GDM1 (cell line): ENCODE data around the gene ZFAND4.
"Not testable (repeated sequence)": the region's sequence is repeated elsewhere in the genome, so short reads cannot be mapped to it uniquely, and the experiment has no call there.

Experiments
- DNase-seq: peaks from one replicate; lab custom pipeline; 2025; lab: John Stamatoyannopoulos, UW

Gene ZFAND4

GRCh38 chr10:45672181-45673073 is at the start of gene ZFAND4:
Gene ZFAND4 (minus strand): TSS chr10:45672772. CDS start chr10:45663725, 9,047 bp downstream.
- peak; percentile 60 for DNase-seq

DNA sequence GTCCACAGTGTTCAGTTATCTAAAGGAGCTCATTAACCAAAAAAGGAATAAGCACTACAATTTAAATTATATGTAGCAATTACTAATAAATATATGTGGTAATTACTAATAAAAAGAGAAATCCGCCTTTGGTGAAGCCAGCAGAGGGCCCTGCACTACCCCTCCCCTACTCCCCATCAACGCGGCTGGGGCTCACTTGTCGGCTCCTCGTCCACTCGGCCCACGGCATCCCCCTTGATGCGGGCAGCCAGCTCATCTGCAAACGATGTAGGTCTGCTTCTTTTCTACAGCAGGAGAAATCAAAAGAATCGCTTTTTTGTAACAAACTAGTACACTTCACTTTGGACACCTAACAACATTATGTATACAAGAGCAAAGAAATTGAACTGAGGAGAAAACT is 48.9 kb upstream of the ZFAND4 start:
- DNase-seq, result not testable (repeated sequence)

- DNase-seq, result not testable (repeated sequence)
Observed at GRCh38 chr10:45717642-45718041, 45.1 kb upstream of the ZFAND4 start.

DNA sequence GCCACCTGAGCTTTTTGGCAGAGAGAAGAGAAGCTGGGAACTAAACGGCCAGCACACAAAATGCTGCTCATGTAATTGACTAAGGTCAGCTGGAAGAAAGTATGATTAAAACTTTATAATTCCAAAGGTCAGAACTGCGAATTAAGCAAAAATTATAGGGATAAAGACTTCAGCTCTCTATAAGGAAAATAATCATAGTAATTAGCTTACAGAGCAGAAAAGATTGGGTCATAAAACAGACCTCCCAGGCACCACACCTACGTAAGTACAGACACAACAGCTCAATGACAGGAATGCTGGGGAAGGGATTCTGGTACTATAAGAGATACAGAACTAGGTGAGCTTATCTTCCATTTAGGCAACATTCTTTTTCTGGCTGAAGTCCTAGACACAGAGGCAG is 44.5 kb upstream of the ZFAND4 start:
- DNase-seq, result not testable (repeated sequence)

DNA sequence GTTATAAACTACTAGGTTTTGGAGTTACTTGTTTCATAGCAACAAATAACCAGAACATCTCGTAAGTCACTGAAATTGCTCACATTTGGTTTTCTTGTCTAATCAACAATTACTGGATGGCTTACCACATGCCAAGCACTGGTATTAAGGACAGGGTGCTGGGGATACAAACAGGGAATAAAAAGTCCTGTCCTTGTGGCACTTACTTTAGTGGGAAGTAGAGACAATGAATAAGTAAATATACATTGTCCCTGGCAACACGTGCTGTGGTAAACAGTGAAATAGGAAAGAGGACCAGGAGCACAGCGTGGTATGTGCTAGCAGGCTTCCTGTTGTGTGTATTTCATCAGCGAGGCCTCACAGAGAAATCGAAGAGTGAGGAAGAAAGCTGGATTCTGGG is 38.7 kb upstream of the ZFAND4 start:
- not testable (repeated sequence) for DNase-seq

- DNase-seq, result not testable (repeated sequence)
Observed at GRCh38 chr10:45710200-45710796, 37.7 kb upstream of the ZFAND4 start.

GRCh38 chr10:45678467-45678866 is 5.9 kb upstream of the ZFAND4 start:
- not testable (repeated sequence) for DNase-seq

GRCh38 chr10:45675388-45675787 is 2.8 kb upstream of the ZFAND4 start:
- no peak for DNase-seq

GRCh38 chr10:45673074-45673648 is 589 bp upstream of the ZFAND4 start:
- no peak for DNase-seq

DNA sequence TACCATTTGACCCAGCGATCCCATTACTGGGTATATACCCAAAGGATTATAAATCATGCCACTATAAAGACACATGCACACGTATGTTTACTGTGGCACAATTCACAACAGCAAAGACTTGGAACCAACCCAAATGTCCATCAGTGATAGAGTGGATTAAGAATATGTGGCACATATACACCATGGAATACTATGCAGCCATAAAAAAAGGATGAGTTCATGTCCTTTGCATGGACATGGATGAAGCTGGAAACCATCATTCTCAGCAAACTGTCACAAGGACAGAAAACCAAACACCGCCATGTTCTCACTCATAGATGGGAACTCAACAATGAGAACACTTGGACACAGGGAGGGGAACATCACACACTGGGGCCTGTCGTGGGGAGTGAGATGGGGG is 1.3 kb downstream of the ZFAND4 start:
- not testable (repeated sequence) for DNase-seq

DNA sequence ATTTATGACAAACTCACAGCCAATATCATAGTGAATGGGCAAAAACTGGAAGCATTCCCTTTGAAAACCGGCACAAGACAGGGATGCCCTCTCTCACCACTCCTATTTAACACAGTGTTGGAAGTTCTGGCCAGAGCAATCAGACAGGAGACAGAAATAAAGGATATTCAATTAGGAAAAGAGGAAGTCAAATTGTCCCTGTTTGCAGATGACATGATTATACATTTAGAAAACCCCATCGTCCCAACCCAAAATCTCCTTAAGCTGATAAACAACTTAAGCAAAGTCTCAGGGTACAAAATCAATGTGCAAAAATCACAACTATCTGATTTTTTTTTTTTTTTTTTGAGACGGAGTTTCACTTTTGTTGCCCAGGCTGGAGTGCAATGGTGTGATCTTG is 2.7 kb downstream of the ZFAND4 start:
- not testable (repeated sequence) for DNase-seq

GRCh38 chr10:45660876-45661411 is 11.6 kb downstream of the ZFAND4 start:
- no peak for DNase-seq

- no peak for DNase-seq
Observed at GRCh38 chr10:45657033-45657926, 15.3 kb downstream of the ZFAND4 start.

DNA sequence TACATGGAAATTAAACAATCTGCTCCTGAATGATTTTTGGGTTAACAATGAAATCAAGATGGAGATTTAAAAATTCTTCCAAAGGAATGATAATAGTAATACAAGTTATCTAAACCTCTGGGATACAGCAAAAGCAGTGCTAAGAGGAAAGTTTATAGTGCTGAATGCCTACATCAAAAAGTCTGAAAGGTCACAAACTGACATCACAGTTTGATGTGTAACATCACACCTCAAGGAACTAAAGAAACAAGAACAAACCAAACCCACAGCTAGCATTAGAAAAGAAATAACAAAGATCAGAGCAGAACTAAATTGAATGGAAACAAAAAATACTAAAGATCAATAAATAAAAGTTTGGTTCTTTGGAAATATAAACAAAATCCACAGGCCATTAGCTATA is 17.4 kb downstream of the ZFAND4 start:
- DNase-seq, result no peak

DNA sequence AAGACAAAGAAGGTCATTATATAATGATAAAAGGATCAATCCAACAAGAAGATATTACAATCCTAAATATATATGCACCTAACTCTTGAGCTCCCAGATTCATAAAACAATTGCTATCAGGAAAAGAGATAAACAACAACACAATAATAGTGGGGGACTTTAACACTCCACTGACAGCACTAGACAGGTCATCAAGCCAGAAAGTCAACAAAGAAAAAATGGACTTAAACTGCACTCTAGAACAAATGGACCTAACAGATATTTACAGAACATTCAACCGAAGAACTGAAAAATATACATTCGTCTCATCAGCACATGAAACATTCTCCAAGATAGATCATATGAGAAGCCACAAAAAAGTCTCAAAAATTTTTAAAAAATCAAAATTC is 17.8 kb downstream of the ZFAND4 start:
- not testable (repeated sequence) for DNase-seq

DNA sequence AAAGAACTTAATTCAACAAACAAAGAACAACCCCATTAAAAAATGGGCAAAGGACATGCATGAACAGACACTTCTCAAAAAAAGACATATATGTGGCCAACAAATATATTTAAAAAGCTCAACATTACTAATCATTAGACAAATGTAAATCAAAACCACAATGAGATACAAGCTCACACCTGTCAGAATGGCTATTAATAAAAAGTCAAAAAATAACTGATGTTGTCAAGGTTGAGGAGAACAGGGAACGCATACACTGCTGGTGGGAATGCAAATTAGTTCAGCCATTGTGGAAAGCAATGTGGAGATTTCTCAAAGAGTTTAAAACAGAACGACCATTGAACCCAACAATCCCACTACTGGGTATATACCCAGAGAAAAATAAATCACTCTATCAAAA is 19.1 kb downstream of the ZFAND4 start:
- DNase-seq, result no peak

- DNase-seq, result no peak
Observed at GRCh38 chr10:45652511-45652910, 20.1 kb downstream of the ZFAND4 start.

- DNase-seq, result no peak
Observed at GRCh38 chr10:45649296-45649695, 23.3 kb downstream of the ZFAND4 start.

DNA sequence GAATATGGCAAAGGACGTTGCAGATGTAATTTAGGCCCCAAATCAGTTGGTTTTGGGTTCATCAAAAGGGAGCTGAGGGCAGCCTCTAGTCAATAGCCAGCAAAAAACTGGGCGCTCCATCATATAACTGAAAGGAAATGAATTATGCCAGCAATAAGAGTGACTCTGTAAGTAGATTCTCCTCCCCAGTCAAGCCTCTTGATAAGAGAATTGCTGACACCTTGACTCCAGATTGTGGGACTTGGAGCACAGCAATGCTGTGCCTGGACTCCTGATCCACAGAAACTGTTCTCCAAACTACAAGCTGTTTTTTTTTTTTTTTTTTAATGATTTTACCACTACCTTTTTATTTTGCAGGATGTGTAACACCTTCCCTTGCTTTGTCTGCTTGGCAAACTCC is 25.5 kb downstream of the ZFAND4 start:
- DNase-seq, result no peak

DNA sequence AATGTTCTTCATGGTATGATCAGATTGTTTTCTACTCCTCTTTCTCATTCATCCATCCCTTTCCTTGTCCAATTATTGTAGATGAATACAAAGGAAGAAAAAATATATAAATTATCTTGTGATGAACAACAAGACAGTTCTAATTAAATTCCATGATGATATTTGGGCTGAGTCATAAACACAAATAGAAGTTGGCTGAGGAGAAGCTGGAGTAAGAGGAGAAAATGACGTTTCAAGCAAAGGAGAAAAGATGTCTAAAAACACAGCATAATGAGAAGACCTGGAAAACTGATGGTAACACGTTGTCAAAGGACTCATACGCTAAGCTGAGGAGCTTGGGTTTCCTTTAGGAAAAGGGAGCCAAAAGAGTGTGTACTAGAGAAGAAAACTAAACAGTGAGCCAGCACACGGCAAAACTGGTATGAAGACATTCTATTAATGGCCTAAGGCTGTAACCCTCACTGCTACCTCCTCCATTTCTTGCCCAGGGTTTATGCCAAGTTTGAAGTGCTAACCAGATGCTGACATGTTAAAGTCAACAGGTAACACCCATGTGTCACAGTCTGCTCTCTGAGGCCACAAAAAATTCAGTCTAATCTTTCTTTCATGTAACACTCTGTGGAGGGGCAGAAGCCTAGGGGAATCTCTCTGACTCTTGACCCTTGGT is 26.1 kb downstream of the ZFAND4 start:
- DNase-seq, result no peak

DNA sequence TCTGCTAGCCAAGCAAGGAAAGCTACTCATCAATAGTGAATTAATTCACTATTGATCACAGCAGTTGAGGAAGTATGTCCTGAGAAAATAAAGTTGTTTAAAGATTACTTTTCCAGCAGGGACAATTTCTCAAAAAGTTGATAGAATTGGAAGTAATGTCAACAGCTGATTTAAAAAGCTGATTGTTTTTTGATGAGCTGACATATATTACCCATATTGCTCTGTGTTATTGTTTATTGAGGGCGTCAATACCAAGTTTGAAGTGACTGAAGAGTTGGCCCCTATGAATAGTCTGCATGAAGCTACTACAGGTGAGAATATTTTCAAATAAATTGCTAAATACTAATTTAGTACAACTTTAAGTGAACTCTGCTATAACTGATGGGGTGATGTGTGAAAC is 28.0 kb downstream of the ZFAND4 start:
- DNase-seq, result no peak
